Suprapubic skin (tissue), 4 donors: ENCODE data around the gene COMMD1. TPM values are rescaled to one million over a fixed set of nuclear protein-coding genes. Genes with fewer than 3 reads are reported as not detected.
"Not testable (repeated sequence)": the region's sequence is repeated elsewhere in the genome, so short reads cannot be mapped to it uniquely, and the experiment has no call there.

ENCODE experiments used
- DNase-seq, 2 donors: peaks; one replicate each; pipeline ENCODE4 v3.0.0-alpha.2; 2019; ENCODE audit warnings: low spot score in 2 of 2
- H3K27ac ChIP-seq: fragments of 200-600 bp; sonication (generic); one replicate; pipeline ENCODE4 v1.5.1; 2019
- H3K27me3 ChIP-seq: fragments of 200-600 bp; sonication (generic); one replicate; pipeline ENCODE4 v1.5.1; 2019
- H3K36me3 ChIP-seq: fragments of 200-600 bp; sonication (generic); one replicate; pipeline ENCODE4 v1.5.1; 2019
- H3K4me1 ChIP-seq: fragments of 200-600 bp; sonication (generic); one replicate; pipeline ENCODE4 v1.5.1; 2019
- H3K4me3 ChIP-seq: fragments of 200-600 bp; sonication (generic); one replicate; pipeline ENCODE4 v1.5.1; 2019; ENCODE audit warnings: mild to moderate bottlenecking
- H3K9me3 ChIP-seq: fragments of 200-600 bp; sonication (generic); one replicate; pipeline ENCODE4 v1.5.1; 2019
- CTCF ChIP-seq, 2 donors: fragments of 200-600 bp in 1 of 2; fragments of 450-650 bp in 1 of 2; sonication (generic) in 1 of 2; IDR thresholded peaks; one replicate each; pipeline ENCODE4 v1.5.1; 2016 to 2019; ENCODE audit warnings: antibody characterized with exemption in 2 of 2, mild to moderate bottlenecking in 1 of 2, moderate library complexity in 1 of 2
- EP300 ChIP-seq: sonication (generic); formaldehyde crosslinking; IDR thresholded peaks from one replicate; pipeline ENCODE4 v1.6.1; 2017; ENCODE audit warnings: antibody characterized with exemption
- POLR2A ChIP-seq, 2 donors: fragments of 450-650 bp; IDR thresholded peaks; one replicate each; pipeline ENCODE4 v1.6.1; 2017; ENCODE audit warnings: antibody characterized with exemption in 2 of 2, mild to moderate bottlenecking in 2 of 2, moderate library complexity in 2 of 2
- POLR2AphosphoS5 ChIP-seq, 3 donors: sonication (generic); formaldehyde crosslinking; IDR thresholded peaks; one replicate each; pipeline ENCODE4 v1.6.1; 2017; ENCODE audit warnings: antibody characterized with exemption in 3 of 3
- WGBS: methylation state at CpG from one replicate; pipeline ENCODE4 v1.1.5; 2018; 5-methylcytosine and 5-hydroxymethylcytosine counted together
- total RNA-seq, 4 donors: library from RNA; depleted of rRNA; stranded (reverse); fragments of >200 nt; gene quantifications; one replicate each; pipeline ENCODE4 v1.1.0, GENCODE V29; 2016

Gene COMMD1
- total RNA-seq, 4 donors from 2014 or later = 45.6 to 64.3 (median 57.7) TPM

GRCh38 chr2:61878761-61879160 is 26.7 kb upstream of the COMMD1 start:
- no peak overlapping the region for H3K27ac ChIP-seq
- H3K4me1 ChIP-seq = no peaks in the 10 kb centered on the region
- H3K27me3 ChIP-seq = no peaks in the 10 kb centered on the region
- 89% methylated on average over 3 of the region's 3 CpGs for WGBS
- H3K9me3 ChIP-seq = no peaks in the 10 kb centered on the region
- H3K36me3 ChIP-seq = peaks cover 99% of the 10 kb centered on the region
- TF ChIP-seq CTCF (IDR thresholded peaks at IDR 0.05) (no peak), POLR2A (IDR thresholded peaks at IDR 0.05) (no peak), POLR2AphosphoS5 (IDR thresholded peaks at IDR 0.05) (no peak), EP300 (no peak)
- H3K4me3 ChIP-seq = no peak overlapping the region
- no peak for DNase-seq

GRCh38 chr2:61879351-61879750 is 26.1 kb upstream of the COMMD1 start:
- peaks cover 99% of the 10 kb centered on the region for H3K36me3 ChIP-seq
- not testable (repeated sequence) for DNase-seq, H3K4me3 ChIP-seq, H3K27me3 ChIP-seq, H3K27ac ChIP-seq, H3K9me3 ChIP-seq, H3K4me1 ChIP-seq
- WGBS = 96% methylated on average over 4 of the region's 4 CpGs

- no peaks in the 10 kb centered on the region for H3K9me3 ChIP-seq
- H3K4me3 ChIP-seq = no peak overlapping the region
- H3K4me1 ChIP-seq = peaks cover 19% of the 10 kb centered on the region
- TF ChIP-seq EP300 (no peak), CTCF (IDR thresholded peaks at IDR 0.05) (no peak), POLR2A (IDR thresholded peaks at IDR 0.05) (no peak), POLR2AphosphoS5 (IDR thresholded peaks at IDR 0.05) (no peak)
- WGBS = 91% methylated on average over 5 of the region's 5 CpGs
- no peaks in the 10 kb centered on the region for H3K27me3 ChIP-seq
- DNase-seq = no peak
- H3K27ac ChIP-seq = no peak overlapping the region
- peaks cover 70% of the 10 kb centered on the region for H3K36me3 ChIP-seq
Observed at GRCh38 chr2:61882850-61883249, 22.6 kb upstream of the COMMD1 start.

- WGBS = 90% methylated on average over 18 of the region's 18 CpGs
- no peak for DNase-seq
- TF ChIP-seq POLR2AphosphoS5 (IDR thresholded peaks at IDR 0.05) = no peak
- no peak for TF ChIP-seq POLR2A (IDR thresholded peaks at IDR 0.05)
- TF ChIP-seq CTCF (IDR thresholded peaks at IDR 0.05) = no peak
- TF ChIP-seq EP300 = no peak
- H3K4me3 ChIP-seq = no peak overlapping the region
- H3K4me1 ChIP-seq = peaks cover 19% of the 10 kb centered on the region
- peaks cover 38% of the 10 kb centered on the region for H3K36me3 ChIP-seq
- no peaks in the 10 kb centered on the region for H3K9me3 ChIP-seq
- H3K27ac ChIP-seq = no peak overlapping the region
- no peaks in the 10 kb centered on the region for H3K27me3 ChIP-seq
Observed at GRCh38 chr2:61885896-61886603, 19.4 kb upstream of the COMMD1 start.

GRCh38 chr2:61887717-61888266 is 17.7 kb upstream of the COMMD1 start:
- no peak for TF ChIP-seq EP300
- TF ChIP-seq POLR2A (IDR thresholded peaks at IDR 0.05) = no peak
- TF ChIP-seq CTCF (IDR thresholded peaks at IDR 0.05) = no peak
- TF ChIP-seq POLR2AphosphoS5 (IDR thresholded peaks at IDR 0.05) = no peak
- DNase-seq = no peak
- under 1% methylated on average over 18 of the region's 18 CpGs for WGBS
- Histone ChIP-seq H3K36me3 (peaks cover 21% of the 10 kb centered on the region), H3K4me1 (peaks cover 19% of the 10 kb centered on the region), H3K4me3 (peak overlapping the region; percentile 89), H3K27ac (peak overlapping the region; percentile 95), H3K9me3 (no peaks in the 10 kb centered on the region), H3K27me3 (no peaks in the 10 kb centered on the region)
